Measurements from ENCODE around the gene PTPN5.
"Not testable (repeated sequence)": the region's sequence is repeated elsewhere in the genome, so short reads cannot be mapped to it uniquely, and the experiment has no call there.

PTPN5 gene

DNA sequence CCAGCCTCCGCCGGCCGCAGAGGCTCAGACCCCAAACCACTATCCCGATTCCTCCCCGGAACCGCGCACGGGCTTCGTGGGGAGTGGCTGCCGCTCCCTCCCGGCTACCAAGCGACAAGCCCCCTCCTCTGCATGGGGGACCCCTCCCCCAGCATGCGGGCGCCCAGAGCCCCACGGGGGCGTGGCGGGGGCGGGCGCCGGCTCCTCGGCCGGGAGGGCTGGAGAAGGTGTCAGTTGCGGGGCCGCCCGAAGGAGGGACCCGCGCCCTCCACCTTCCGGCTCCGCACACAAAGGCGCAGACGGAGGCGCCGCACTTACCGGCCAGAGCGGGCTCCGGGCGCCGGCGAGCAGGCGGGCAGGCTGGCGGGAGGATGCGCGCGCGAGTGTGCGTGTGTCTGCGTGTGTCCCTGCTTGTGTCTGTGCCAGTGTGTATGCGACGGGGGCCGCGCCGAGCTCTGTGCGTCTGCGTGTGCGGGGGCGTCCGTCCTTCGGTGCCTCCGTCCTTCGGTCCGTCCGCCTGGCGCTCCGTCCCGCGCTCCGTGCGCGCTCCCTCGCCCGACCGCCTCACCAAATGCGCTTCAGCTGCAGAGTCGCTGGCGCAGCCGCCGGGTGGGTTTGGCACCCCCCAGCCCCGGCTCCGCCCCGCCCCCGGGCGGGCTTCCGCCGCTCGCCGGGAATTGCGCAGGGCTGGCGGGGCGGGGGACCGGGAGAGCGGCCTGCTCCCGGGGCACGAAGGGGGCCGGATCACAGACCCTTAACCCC is at the start of gene PTPN5:
Gene PTPN5, minus strand, starts transcription at position 592 of the 762 bp plus-strand sequence. CDS start 19,840 bp downstream, outside the sequence.
- DNase-seq: no peak

- no peak for DNase-seq
Measured at GRCh38 chr11:18836417-18836816, 44.8 kb upstream of the PTPN5 start.

- no peak for DNase-seq
Measured at GRCh38 chr11:18834754-18835466, 43.3 kb upstream of the PTPN5 start.

DNA sequence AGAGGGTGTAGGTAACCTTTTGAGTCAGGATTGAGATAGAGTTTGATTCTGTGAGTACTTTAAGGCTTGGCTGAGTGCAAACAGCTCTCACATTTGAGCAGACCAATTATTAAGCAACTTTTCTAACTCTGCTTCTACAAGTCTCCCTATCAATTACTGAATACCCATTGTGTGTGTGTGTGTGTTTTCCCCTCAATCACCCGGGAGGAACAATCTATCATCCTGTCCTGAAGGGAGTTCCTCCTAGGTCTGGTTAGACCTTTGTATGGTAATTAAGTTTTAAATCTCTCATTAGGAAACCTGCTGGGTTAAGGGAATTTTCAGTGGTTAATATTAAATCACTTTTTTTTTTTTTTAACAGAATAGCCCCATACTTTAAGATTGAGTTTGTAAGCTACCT is 28.6 kb upstream of the PTPN5 start:
- not testable (repeated sequence) for DNase-seq

DNA sequence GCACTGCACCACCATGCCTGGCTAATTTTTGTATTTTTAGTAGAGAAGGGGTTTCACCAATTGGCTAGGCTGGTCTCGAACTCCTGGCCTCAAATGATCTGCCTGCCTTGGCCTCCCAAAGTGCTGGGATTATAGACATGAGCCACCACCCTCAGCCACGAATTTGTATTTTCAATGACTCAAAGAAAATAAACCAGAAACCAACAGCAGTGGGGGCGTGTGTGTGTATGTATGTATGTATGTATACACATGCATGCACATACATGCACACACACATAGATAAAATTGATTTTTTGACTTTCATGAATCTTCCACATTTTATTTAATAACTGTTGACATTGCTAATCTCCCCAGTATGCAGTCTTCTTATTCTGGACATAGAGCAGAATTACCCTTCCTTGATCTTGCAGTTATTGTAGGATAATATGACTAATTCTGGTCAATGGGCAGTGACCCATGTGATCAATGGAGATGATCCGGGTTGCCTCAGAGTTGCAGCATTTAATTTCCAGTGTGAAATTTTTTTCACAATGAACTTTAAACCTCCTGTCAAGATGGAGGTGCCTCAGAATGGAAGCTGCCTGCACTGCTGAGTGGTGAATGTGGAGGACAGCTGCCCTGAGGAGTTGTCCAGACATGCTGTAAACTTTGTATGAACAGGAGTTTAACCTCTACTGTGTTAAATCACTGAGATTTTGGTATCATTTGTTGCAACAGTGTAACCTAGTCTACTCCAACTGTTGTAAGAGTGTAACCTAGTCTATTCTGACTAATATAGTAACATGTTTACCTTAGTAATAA is 12.8 kb upstream of the PTPN5 start:
- DNase-seq: no peak

GRCh38 chr11:18802381-18803257 is 11.0 kb upstream of the PTPN5 start:
- DNase-seq: no peak

DNA sequence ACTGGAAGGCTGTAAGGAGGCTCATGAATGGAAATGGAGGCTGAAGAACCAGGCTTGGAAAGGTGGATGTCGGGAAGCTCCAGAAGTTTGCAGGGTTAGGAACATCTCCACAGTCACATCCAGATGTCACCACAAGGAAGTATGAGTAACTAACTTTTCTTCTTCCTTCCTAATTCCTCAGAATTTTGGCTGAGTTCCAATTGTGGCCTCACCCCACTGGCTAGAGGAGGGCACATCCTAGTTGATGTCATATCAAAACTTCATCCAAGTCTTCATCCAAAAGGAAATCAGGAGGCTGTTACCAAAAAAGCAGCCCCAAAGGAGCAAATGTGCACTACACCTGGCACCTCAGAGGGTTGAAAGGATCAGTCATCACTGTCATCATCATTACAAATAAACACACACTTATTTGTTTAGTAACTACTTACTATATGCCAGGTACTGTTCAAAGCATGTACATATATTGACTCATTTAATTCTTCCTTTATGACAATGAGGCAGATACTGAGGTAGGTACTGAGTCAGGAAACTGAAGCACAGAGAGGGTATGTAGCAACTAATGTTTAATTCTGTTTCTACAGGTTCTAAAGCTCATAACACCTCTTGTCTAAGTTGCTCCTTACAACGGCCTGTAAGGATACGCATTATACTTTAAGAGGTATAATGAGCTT is 7.3 kb upstream of the PTPN5 start:
- DNase-seq: no peak

DNA sequence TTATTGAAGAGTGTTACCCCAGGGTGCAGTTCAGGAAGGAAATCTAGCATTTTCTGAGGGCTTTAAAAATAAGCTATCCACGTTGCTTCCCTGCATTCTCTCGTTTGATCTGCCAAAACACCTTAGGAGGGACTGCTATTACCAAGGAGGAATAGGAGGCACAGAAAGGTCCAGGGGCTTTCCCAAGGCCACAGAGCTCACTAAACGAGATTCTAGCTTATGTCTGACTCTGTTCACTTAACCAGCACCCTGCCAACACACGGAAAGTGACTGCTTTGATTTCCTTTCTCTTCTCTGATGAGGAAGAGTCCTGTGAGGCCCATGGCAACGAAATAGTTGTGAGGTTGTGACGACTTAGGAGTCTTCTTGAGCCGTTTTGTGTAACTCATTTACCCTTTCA is 3.4 kb upstream of the PTPN5 start:
- no peak for DNase-seq

- DNase-seq: no peak
Measured at GRCh38 chr11:18792827-18793226, 1.2 kb upstream of the PTPN5 start.

DNA sequence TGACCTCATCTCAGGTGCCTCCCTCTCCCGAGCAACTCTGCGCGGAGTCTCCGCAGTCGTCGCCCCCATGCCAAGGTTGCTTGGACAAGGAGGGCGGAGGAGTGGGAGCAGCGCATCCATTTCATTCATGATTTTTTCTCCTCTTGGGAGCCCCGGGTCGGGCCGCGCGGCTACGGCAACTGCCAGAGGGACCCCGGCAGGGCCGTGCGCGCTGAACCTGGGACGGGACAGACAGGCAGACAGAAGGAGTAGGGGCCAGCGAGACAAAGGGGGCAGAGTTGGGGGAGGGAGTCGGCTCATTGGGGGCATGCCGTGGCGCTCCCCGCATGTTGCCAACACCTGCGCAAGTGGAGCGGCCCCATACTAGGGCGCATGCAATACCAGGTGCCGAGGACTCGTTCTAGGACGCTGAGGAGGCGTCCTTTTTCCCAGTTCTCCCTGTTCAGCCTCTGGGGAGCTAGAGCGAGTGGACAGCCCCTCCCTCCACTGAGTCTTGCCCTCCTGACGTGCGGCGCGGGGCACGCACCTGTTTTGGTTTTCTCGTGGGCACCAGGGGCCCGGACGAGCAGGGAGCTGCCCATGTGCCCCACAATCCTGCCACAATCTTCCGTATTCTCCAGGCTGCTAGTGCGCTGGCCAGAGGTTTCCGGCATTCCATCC is 501 bp upstream of the PTPN5 start:
- DNase-seq: no peak

DNA sequence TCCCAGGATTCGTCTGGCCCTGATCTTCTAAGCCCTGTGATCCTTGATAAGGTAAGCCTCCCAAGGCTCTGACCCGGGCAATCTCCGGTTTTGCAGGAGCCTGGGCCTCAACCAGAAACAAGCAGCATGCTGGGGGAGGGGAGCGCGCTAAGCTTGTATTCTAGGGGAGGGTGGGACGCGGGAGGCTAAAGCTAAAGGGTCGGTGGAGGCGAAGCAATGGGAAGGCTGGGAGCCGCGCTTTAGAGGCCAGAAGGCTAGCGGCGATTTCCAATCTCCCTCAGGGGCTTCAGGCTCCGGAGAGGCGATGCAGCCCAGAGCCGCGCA is 753 bp downstream of the PTPN5 start:
- DNase-seq: no peak

DNA sequence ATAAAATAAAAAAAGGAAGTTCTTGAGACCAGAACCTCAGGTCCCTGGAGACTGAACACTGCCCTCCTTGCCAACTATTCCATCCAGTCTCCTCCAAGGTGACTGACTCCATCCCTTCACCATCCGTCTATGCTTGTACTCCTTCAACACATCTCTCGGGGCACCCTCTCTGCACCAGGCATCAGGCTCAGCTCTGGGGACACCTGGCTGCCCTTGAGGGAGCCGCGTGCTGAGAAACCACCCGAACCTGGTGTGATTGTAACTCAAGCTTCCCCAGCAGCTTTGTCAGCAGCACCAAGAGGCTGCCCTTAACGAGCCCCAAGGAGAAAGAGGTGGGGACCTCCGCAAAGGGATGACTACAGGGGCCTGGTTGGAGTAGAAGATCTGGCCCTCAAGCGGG is 1.7 kb downstream of the PTPN5 start:
- no peak for DNase-seq

- DNase-seq: no peak
Measured at GRCh38 chr11:18785411-18785810, 6.2 kb downstream of the PTPN5 start.

DNA sequence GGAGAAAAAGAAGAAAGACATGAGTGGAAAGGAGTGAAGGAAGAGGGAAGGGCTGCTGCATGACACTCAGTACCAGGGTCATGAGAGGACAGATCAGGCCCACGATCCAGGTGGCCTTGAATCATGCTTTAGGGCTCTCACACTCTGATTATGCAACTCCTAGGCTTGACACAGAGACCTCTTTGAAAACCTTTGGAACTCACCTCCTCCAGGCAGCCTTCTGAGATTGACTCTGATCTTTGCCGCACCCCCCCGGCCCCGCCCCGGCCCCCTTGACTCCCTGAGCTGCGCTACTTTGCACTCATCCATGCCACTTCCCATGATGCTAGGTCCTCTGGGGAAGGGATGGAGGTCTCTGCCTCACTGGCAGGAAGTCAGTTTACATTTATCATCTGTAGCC is 10.7 kb downstream of the PTPN5 start:
- DNase-seq: no peak

GRCh38 chr11:18780329-18780728 is 11.3 kb downstream of the PTPN5 start:
- no peak for DNase-seq

DNA sequence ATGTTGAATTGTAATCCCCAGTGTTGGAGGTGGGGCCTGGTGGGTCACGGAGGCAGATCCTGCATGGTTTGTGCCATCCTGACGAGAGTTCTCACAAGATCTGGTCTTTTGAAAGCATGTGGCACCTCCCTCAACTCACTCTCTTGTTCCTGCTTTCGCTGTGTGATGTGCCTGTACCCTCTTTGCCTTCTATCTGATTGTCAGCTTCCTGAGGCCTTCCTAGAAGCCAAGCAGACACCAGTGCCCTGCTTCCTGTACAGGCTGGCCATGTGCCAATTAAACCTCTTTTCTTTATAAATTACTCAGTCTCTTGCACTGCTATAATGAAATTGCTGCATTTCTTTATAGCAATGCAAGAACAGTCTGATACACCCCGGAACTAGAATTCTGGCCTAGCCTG is 13.1 kb downstream of the PTPN5 start:
- no peak for DNase-seq

GRCh38 chr11:18776324-18776723 is 15.3 kb downstream of the PTPN5 start:
- no peak for DNase-seq

GRCh38 chr11:18775492-18776292 is 15.9 kb downstream of the PTPN5 start:
- DNase-seq: peak; percentile 52

GRCh38 chr11:18774801-18775200 is 16.8 kb downstream of the PTPN5 start:
- no peak for DNase-seq

GRCh38 chr11:18773681-18774080 is 17.9 kb downstream of the PTPN5 start:
- DNase-seq: no peak

DNA sequence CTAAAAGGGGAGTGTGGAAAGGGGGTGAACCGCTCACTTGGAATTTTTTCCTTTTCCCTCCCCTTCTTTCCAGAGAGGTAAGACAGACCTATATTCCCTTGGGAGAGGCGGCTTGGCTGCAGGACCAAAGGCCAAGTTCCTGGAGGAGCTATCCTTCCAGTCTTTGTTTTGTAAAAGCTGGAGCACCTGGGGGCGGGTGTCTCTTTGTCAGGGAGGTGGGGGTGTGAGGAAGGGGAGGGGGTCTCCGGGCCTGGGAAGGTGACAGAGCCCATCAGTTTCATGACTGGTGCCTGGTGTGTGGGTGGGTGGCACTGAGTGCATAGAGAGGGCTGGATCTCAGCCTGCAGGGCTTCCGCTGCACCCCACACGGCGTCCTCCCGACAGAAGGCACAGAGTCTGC is 18.5 kb downstream of the PTPN5 start:
- no peak for DNase-seq
